Measurements from ENCODE around the gene PET100. TPM values are rescaled to one million over a fixed set of nuclear protein-coding genes. Genes with fewer than 3 reads are reported as not detected.

PET100 gene
- polyA plus RNA-seq, 2 of the 4 experiments (the other 2 are of a cell fraction): 48.6 to 99.3 TPM

- DNase-seq (ENCODE audit: low read depth in 1 of 2, low spot score in 1 of 2) (no peak), ATAC-seq (no peak), FAIRE-seq (no peak)
- Histone ChIP-seq H3K4me2 (no peak overlapping the region), H3K4me3 (no peak overlapping the region), H3K4me1 (peaks cover 12% of the 10 kb centered on the region; the same call in 1 of the 3 replicates), H3K27ac (no peak overlapping the region), H3K9me3 (no peaks in the 10 kb centered on the region)
- ChIA-PET CTCF (no interaction called here), POLR2A (no interaction called here)
- TF ChIP-seq E2F6 (IDR thresholded peaks at IDR 0.05; ENCODE audit: borderline replicate concordance, low read depth): no peak
- no peak for TF ChIP-seq FOXS1 (CRISPR knock-in tag; IDR thresholded peaks at IDR 0.05)
- no peak for TF ChIP-seq KDM5A (IDR thresholded peaks at IDR 0.05)
- TF ChIP-seq TP53 (CRISPR knock-in tag; IDR thresholded peaks at IDR 0.05): no peak
- no peak for TF ChIP-seq BHLHE40 (IDR thresholded peaks at IDR 0.05; ENCODE audit: low read depth, low read length)
- no peak for TF ChIP-seq EHMT2 (IDR thresholded peaks at IDR 0.05; ENCODE audit: low read depth)
- no peak for TF ChIP-seq FOSL2 (IDR thresholded peaks at IDR 0.05)
- no peak for TF ChIP-seq FOSL2 (CRISPR knock-in tag; IDR thresholded peaks at IDR 0.05)
- no peak for TF ChIP-seq GATA3 (IDR thresholded peaks at IDR 0.05; ENCODE audit: borderline replicate concordance)
- TF ChIP-seq POLR2A (IDR thresholded peaks at IDR 0.05; ENCODE audit: low read length): no peak
- TF ChIP-seq ELK1 (IDR thresholded peaks at IDR 0.05; ENCODE audit: low read depth, low read length): no peak
- no peak for TF ChIP-seq NFE2L2 (conservative IDR thresholded peaks at IDR 0.05; ENCODE audit: low read length)
- no peak for TF ChIP-seq NPAS2 (CRISPR knock-in tag; IDR thresholded peaks at IDR 0.05; ENCODE audit: borderline replicate concordance)
- 97% methylated on average over 17 of the region's 34 CpGs for WGBS (ENCODE audit: missing lambda C conversion rate)
Observed at GRCh38 chr19:7625763-7626372, 3.7 kb upstream of the PET100 start.

- DNase-seq (ENCODE audit: low read depth in 1 of 2, low spot score in 1 of 2) (no peak), ATAC-seq (no peak), FAIRE-seq (no peak)
- no peak for TF ChIP-seq GATA3 (IDR thresholded peaks at IDR 0.05; ENCODE audit: borderline replicate concordance)
- TF ChIP-seq JUNB (IDR thresholded peaks at IDR 0.05): no peak
- H3K4me2 ChIP-seq: no peak overlapping the region
- peaks cover 14% of the 10 kb centered on the region; the same call in 1 of the 3 replicates for H3K4me1 ChIP-seq
- H3K4me3 ChIP-seq: no peak overlapping the region
- POLR2A ChIA-PET: no interaction called here
- 96% methylated on average over 24 of the region's 24 CpGs for WGBS (ENCODE audit: missing lambda C conversion rate)
- CTCF ChIA-PET: no interaction called here
- H3K27ac ChIP-seq: no peak overlapping the region
- H3K9me3 ChIP-seq: no peaks in the 10 kb centered on the region
Observed at GRCh38 chr19:7627166-7627565, 2.4 kb upstream of the PET100 start.

- peak overlapping the region; percentile 96 for H3K4me3 ChIP-seq
- H3K4me1 ChIP-seq: peaks cover 14% of the 10 kb centered on the region; the same call in 1 of the 3 replicates
- ATAC-seq (no peak), DNase-seq (ENCODE audit: low read depth in 1 of 2, low spot score in 1 of 2) (no peak), FAIRE-seq (no peak)
- POLR2A ChIA-PET: interaction anchor here (1.0 to 1.1 kb wide), 3 partner anchors 16 to 39 kb away, joined by 3 to 4 read pairs (median 3); no protein-coding TSS in a partner anchor
- CTCF ChIA-PET: interaction anchor here (1.1 to 1.6 kb wide), 2 partner anchors 24 to 52 kb away, joined by 3 to 5 read pairs; partner anchors contain the start of gene TRAPPC5
- no peak for TF ChIP-seq USF2 (IDR thresholded peaks at IDR 0.05)
- no peak for TF ChIP-seq CBX8 (IDR thresholded peaks at IDR 0.05)
- TF ChIP-seq RARB (CRISPR knock-in tag; IDR thresholded peaks at IDR 0.05): no peak
- no peak for TF ChIP-seq JUNB (IDR thresholded peaks at IDR 0.05)
- TF ChIP-seq MAX (IDR thresholded peaks at IDR 0.05): no peak
- no peak for TF ChIP-seq BHLHE40 (IDR thresholded peaks at IDR 0.05; ENCODE audit: low read depth, low read length)
- TF ChIP-seq GATA3 (IDR thresholded peaks at IDR 0.05; ENCODE audit: borderline replicate concordance): no peak
- no peak for TF ChIP-seq POLR2A (IDR thresholded peaks at IDR 0.05; ENCODE audit: low read length)
- H3K27ac ChIP-seq: peak overlapping the region; percentile 76 to 88
- H3K9me3 ChIP-seq: no peaks in the 10 kb centered on the region
- 1% methylated on average over 15 of the region's 15 CpGs for WGBS (ENCODE audit: missing lambda C conversion rate)
- H3K4me2 ChIP-seq: peak overlapping the region; percentile 97
Observed at GRCh38 chr19:7628589-7629311, 843 bp upstream of the PET100 start.

Data from A549 (cell line).